Psoas muscle (tissue), 8 donors: Measurements from ENCODE around the gene RFESD. TPM values are rescaled to one million over a fixed set of nuclear protein-coding genes. Genes with fewer than 3 reads are reported as not detected.
"Not testable (repeated sequence)": the region's sequence is repeated elsewhere in the genome, so short reads cannot be mapped to it uniquely, and the experiment has no call there.

Source experiments
- ATAC-seq, 4 donors: fragments of 200-7000 bp; cut with Tn5 transposase; one replicate each; pipeline ENCODE4 v1.9.1; 2020; ENCODE audit warnings: moderate library complexity in 3 of 4, mild to moderate bottlenecking in 2 of 4
- DNase-seq, 2 donors: peaks; one replicate each; pipeline ENCODE4 v3.0.0-alpha.2; 2020
- H3K27ac ChIP-seq: fragments of 200-600 bp; one replicate; pipeline ENCODE4 v1.8.0; 2022
- H3K27me3 ChIP-seq, 3 donors: fragments of 200-600 bp in 1 of 3; one replicate each; pipeline versions ENCODE4 v1.6.1 to v1.8.0; 2013 to 2022; ENCODE audit warnings: low read length in 2 of 3, mild to moderate bottlenecking in 2 of 3, moderate library complexity in 1 of 3; ENCODE audit not compliant: insufficient read depth in 3 of 3
- H3K36me3 ChIP-seq, 2 donors: fragments of 200-600 bp in 1 of 2; one replicate each; pipeline versions ENCODE4 v1.6.1 to v1.8.0; 2013 to 2022; ENCODE audit warnings: low read depth in 1 of 2, mild to moderate bottlenecking in 1 of 2, moderate library complexity in 1 of 2; ENCODE audit not compliant: insufficient read depth in 1 of 2
- H3K4me1 ChIP-seq: fragments of 200-600 bp; one replicate; pipeline ENCODE4 v1.8.0; 2022
- H3K4me3 ChIP-seq: fragments of 200-600 bp; one replicate; pipeline ENCODE4 v1.8.0; 2022; ENCODE audit warnings: mild to moderate bottlenecking
- H3K9me3 ChIP-seq: fragments of 200-600 bp; one replicate; pipeline ENCODE4 v1.8.0; 2022
- CTCF ChIP-seq: fragments of 200-600 bp; IDR thresholded peaks from one replicate; pipeline ENCODE4 v1.8.0; 2022; ENCODE audit warnings: antibody characterized with exemption
- WGBS, 3 donors: extraction: QIAGEN DNeasy Blood & Tissue Kit; methylation state at CpG; one replicate each; pipeline versions ENCODE4 v1.1.6 to v1.1.7; 2013; 5-methylcytosine and 5-hydroxymethylcytosine counted together
- intact Hi-C, 2 donors: fragments of 100-400 bp; cut with DNase I; formaldehyde crosslinking; loops; one replicate each; pipeline versions ENCODE4 v1.11.0 to v1.14.2; 2022
- polyA plus RNA-seq, 3 donors: library from polyadenylated mRNA; stranded (reverse); fragments of 200-250 nt; gene quantifications; one replicate each; pipeline ENCODE4 v1.2.3, GENCODE V29; 2013
- total RNA-seq, 4 donors: library from RNA; stranded (reverse); fragmentation: NEBNext Ultra II Directional in 2 of 4; extraction: Animal tissue kit (Norgen Biotek cat#: 25700) in 2 of 4; gene quantifications; one replicate each; pipeline versions ENCODE4 v1.2.1 to v1.2.4, GENCODE V29; 2021 to 2023
- donor health status: healthy with polysubstance abuse.
- donor health status: DM: no; HTN: no; CAD: no; lungs with moderate emphysema.
- donor health status: Bipolar disorder and iron deficiency.
- donor health status: healthy.
- donor health status: DM: yes; HTN: yes; CAD: no.
- donor health status: DM: no; HTN: no; CAD: no.
- donor health status: DM: no; HTN: no; CAD: no.
- donor health status: DM: yes; HTN: yes; CAD: no.

Gene RFESD
- total and polyA plus RNA-seq, 7 donors = 3.2 to 6.0 (median 3.9) TPM

- no peaks in the 10 kb centered on the region for H3K4me1 ChIP-seq
Measured at GRCh38 chr5:95699337-95699736, 52.8 kb downstream of the RFESD start.

GRCh38 chr5:95701074-95701473, 54.5 kb downstream of the RFESD start:
- no peaks in the 10 kb centered on the region for H3K9me3 ChIP-seq
- no peak overlapping the region for H3K4me3 ChIP-seq
- ATAC-seq (no peak), DNase-seq (no peak)
- intact Hi-C loops = no loop called here
- TF ChIP-seq CTCF = no peak
- no peak overlapping the region for H3K27ac ChIP-seq
- no peaks in the 10 kb centered on the region for H3K36me3 ChIP-seq
- H3K27me3 ChIP-seq = no peaks in the 10 kb centered on the region
- H3K4me1 ChIP-seq = no peaks in the 10 kb centered on the region

More at GRCh38 chr5:95699337-95699736, 52.8 kb downstream of the RFESD start:
- Histone ChIP-seq H3K27me3 (no peaks in the 10 kb centered on the region), H3K27ac (no peak overlapping the region), H3K4me3 (no peak overlapping the region), H3K36me3 (no peaks in the 10 kb centered on the region), H3K9me3 (no peaks in the 10 kb centered on the region)
- no peak for TF ChIP-seq CTCF
- 96 to 100% (median 97%) methylated on average over 1 of the region's 1 CpG for WGBS, 3 donors
- intact Hi-C loops = no loop called here
- no peak for DNase-seq
- no peak for ATAC-seq

GRCh38 chr5:95704150-95704549, 57.6 kb downstream of the RFESD start:
- intact Hi-C loops = no loop called here
- 26 to 33% (median 30%) methylated on average over 1 of the region's 1 CpG for WGBS, 3 donors
- no peak for ATAC-seq

GRCh38 chr5:95706196-95706595, 59.6 kb downstream of the RFESD start:
- ATAC-seq, H3K9me3 ChIP-seq, H3K27me3 ChIP-seq, H3K27ac ChIP-seq, H3K4me3 ChIP-seq, intact Hi-C loops, H3K36me3 ChIP-seq, H3K4me1 ChIP-seq, DNase-seq: not testable (repeated sequence)
- WGBS, 3 donors = 88 to 93% (median 92%) methylated on average over 4 to 5 of the region's 5 CpGs

More at GRCh38 chr5:95704150-95704549, 57.6 kb downstream of the RFESD start:
- Histone ChIP-seq H3K27ac (no peak overlapping the region), H3K9me3 (no peaks in the 10 kb centered on the region), H3K4me3 (no peak overlapping the region), H3K4me1 (no peaks in the 10 kb centered on the region), H3K36me3 (no peaks in the 10 kb centered on the region), H3K27me3 (no peaks in the 10 kb centered on the region)
- DNase-seq = no peak
- no peak for TF ChIP-seq CTCF

- no peaks in the 10 kb centered on the region for H3K4me1 ChIP-seq
- no peak for TF ChIP-seq CTCF
- H3K4me3 ChIP-seq = no peak overlapping the region
- no peak overlapping the region for H3K27ac ChIP-seq
- H3K27me3 ChIP-seq = no peaks in the 10 kb centered on the region
- no peaks in the 10 kb centered on the region for H3K9me3 ChIP-seq
- intact Hi-C loops = no loop called here
- H3K36me3 ChIP-seq = no peaks in the 10 kb centered on the region
- WGBS, 3 donors = 89 to 97% (median 90%) methylated on average over 9 of the region's 9 CpGs
- ATAC-seq (no peak), DNase-seq (no peak)
Measured at GRCh38 chr5:95707055-95707454, 60.5 kb downstream of the RFESD start.

Other genes with a start within 250 kb of the RFESD start
- gene SKIC3, start 91.8 kb upstream of the RFESD start, total RNA-seq = 10 to 100 TPM; 44.4 to 71.2 (median 50.9) TPM
- 10 to 100 TPM; 13.1 to 26.5 (median 13.3) TPM for gene SKIC3, start 91.8 kb upstream of the RFESD start, polyA plus RNA-seq
- gene ARSK, start 91.7 kb upstream of the RFESD start, total RNA-seq = 1 to 10 TPM; 1.6 to 2.4 (median 1.9) TPM
- 1 to 10 TPM; 1.8 to 8.5 (median 4.3) TPM for gene ARSK, start 91.7 kb upstream of the RFESD start, polyA plus RNA-seq
- gene GPR150, start 26.7 kb upstream of the RFESD start, total RNA-seq = under 1 TPM in 2 of 4 donors, not detected in 2; 0.10 to 0.29 TPM
- under 1 TPM; 0.18 to 0.64 (median 0.35) TPM for gene GPR150, start 26.7 kb upstream of the RFESD start, polyA plus RNA-seq
- gene SPATA9, start 36.2 kb downstream of the RFESD start, total RNA-seq = under 1 TPM in 1 of 4 donors, not detected in 3; 0.22 TPM
- gene SPATA9, start 36.2 kb downstream of the RFESD start, polyA plus RNA-seq = under 1 TPM in 2 of 3 donors, not detected in 1; 0.22 to 0.53 TPM
- gene RHOBTB3, start 84.6 kb downstream of the RFESD start, total RNA-seq = 10 to 100 TPM; 44.0 to 86.0 (median 62.8) TPM
- gene RHOBTB3, start 84.6 kb downstream of the RFESD start, polyA plus RNA-seq = 10 to 100 TPM; 19.0 to 53.2 (median 21.4) TPM
- 100 to 1,000 TPM; 131 to 888 (median 651) TPM for gene GLRX, start 175.9 kb downstream of the RFESD start, total RNA-seq
- gene GLRX, start 175.9 kb downstream of the RFESD start, polyA plus RNA-seq = 1,000 to 10,000 TPM; 1,121 to 3,024 (median 1,342) TPM